GM10266 (cell line): ENCODE measurements around the gene EHD4.

Experiments
- DNase-seq: peaks from one replicate; pipeline ENCODE4 v3.0.0; 2012; ENCODE audit errors: extremely low spot score
- TF ChIP-seq, protein P1 (sequence below): IDR thresholded peaks from 2 replicates; pipeline ENCODE4 v1.5.1; 2012; ENCODE audit warnings: mild to moderate bottlenecking, low read depth; ENCODE audit not compliant: control insufficient read depth, insufficient read depth; ENCODE audit errors: missing control alignments

The EHD4 gene

DNA sequence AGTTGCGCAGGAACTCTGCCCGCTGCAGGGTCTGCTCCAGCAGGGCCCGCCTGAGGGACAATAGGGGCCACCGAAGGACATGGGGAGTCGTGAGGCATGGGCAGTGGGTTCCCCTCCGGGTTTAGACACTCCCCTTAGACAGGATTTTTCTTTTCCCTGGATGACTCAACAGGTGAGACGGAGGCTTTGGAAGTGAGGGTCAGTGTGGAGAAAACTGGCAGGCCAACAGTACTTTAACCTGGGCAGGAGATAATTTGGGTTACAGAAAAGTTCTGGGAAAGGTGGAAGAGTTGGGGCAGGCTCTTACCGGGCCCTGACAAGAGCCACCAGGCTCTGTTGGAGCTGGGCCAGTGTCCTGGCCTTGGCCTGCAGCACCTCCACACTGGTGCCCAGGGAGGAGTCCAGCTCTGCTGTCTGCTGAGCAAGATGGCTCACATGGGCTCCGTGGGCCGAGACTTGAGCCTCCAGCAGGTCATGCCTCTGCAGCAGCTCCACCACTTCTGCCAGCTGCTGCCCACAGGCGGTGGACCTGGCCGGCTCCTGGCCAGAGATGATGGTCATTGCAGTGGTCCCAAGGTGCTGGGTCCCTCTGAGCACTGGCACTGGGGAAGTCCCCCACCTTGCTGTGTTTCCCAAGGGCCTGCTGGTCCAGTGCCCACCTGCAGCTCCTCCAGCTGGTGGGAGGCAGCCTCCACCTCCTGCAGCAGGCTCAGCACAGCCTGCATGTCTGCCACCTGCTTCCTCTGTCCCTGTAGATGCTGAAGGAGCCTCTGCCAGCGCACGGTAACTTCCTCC is 89.5 kb downstream of the EHD4 start:
- DNase-seq: no peak
- TF ChIP-seq, protein P1, sequence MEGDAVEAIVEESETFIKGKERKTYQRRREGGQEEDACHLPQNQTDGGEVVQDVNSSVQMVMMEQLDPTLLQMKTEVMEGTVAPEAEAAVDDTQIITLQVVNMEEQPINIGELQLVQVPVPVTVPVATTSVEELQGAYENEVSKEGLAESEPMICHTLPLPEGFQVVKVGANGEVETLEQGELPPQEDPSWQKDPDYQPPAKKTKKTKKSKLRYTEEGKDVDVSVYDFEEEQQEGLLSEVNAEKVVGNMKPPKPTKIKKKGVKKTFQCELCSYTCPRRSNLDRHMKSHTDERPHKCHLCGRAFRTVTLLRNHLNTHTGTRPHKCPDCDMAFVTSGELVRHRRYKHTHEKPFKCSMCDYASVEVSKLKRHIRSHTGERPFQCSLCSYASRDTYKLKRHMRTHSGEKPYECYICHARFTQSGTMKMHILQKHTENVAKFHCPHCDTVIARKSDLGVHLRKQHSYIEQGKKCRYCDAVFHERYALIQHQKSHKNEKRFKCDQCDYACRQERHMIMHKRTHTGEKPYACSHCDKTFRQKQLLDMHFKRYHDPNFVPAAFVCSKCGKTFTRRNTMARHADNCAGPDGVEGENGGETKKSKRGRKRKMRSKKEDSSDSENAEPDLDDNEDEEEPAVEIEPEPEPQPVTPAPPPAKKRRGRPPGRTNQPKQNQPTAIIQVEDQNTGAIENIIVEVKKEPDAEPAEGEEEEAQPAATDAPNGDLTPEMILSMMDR: no peak

DNA sequence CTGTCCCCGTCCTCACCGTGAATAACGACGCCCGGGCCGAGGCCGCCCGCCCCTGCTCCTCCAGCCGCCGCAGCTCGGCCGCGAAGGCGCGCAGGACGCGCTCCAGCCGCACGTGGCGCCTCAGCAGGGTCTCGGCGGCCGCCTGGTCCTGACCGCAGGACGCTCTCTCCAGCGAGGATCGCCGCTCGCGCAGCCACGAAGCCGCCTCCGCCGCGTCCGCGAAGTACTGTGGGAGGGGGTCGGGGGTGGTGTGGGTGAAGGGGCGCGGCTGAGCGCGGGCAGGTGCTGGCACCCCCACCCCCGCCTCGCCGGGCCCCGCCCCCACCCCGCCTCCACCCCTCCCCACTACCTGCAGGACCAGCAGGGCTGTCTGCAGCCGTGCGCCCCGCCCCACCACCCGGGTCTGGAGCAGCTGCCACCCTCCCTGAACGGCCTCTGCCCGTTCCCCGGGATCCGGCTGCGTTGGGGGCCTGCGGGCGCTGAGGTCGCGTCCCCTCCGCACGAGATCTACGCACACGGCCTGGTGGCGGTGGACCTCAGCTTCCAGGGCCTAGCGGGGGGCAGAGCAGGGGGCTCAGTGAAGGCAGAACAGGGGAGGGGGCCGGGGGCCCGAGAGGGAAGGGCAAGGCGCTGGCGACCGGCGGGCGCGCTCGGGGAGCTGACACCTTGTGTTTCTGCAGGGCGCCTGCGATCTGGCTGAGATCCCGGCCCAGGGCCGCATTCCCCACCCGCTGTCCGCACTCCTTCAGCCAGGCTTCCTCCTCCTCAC is 90.3 kb downstream of the EHD4 start:
- no peak for DNase-seq
- TF ChIP-seq, protein P1: no peak

DNA sequence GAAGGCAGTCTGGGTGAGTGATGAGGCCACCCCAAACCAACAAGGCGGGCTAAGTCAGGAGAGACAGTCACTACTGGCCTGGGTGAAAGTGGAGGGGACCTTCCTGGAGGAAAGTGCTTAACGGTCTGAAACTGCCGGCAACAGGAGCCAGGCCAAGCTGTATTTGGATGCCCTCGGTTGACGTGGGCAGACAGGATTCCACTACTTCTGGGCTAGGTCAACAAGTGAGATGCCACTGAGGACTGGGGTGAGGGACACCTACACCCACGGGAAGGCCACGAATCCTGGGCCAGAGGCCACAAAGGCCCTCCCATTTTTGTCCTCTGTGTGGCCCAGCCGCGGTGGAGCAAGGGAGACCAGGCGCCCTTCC is 90.8 kb downstream of the EHD4 start:
- no peak for DNase-seq

DNA sequence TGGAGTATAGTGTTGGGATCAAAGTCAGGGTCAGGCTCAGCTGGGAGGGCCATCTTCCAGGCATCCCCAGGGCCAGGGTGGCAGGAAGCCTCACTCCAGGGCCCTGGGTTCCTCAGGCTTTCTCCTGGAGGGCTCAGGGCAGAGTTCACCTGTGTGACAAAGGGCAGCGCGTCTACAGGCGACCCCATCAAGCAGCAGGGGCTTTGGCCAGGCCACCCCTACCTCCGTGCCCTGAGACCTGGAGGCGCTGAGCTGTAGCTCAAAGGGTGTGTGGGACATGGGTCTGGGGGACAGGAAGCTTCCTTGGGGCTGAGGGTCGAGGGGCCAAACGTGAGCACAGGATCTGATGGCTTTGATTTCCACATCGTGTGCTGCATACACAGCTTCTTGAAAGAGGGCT is 91.3 kb downstream of the EHD4 start:
- DNase-seq: no peak
- TF ChIP-seq, protein P1: no peak

More for the DNA sequence above, 90.8 kb downstream of the EHD4 start:
- TF ChIP-seq, protein P1: no peak

DNA sequence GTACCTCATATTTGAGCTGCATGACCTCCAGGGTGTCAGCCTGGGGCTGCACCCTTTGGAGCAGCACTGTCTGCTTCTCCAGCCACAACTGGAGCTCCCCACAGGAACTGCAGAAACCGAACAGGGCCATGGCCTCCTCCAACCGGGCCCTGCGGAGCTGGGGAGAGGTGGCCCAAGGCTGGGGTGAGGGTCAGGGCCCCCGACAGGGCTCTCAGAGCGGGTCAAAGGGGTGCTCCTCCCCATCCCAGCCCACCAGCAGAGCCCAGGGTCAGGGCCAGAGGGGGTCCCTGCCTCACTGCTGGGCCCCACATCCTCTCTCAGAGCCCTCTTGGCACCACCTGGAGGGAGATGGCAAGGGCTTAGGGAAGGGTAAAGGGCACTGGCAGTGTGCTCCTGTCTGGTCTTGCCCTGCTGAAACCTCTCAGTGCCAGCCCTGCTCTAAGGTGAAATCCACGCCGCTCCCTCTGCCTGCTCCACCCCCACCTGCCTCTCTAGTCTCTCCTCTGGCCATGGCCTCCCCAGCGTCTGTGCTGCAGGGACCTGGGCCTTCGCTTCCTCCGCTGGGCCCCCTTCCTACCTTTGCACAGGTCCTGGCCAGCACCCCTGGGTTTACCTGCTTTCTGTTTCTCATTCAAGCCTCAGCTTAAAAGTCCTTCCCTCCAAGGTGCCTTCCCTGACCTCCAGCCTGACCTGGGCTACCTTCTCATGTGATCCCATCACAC is 92.0 kb downstream of the EHD4 start:
- DNase-seq: no peak
- TF ChIP-seq, protein P1: no peak

DNA sequence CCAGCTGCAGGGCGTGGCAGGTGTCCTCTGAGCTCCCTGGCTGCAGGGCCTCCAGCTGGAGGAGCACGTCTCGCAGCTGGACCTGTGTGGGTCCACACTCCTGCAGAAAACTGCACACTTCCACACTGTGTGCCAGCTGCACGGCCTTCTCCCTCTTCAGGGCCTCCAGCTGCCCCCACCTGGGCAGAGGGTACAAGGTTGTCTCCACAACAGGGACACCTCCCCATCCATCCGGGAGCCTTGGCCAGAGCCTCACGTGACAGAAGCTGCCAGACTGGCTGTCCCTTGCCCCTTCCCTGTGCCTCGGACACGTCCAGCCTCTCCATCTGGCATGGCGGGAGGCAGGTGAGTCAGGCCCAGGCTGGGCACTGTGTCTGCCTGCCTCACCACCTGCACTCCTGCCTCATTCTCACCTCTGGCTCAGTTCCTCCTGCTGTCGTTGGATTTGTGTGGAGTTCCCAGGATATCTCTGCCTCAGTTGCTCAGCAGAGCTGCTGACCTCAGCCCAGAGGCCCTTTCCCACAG is 93.0 kb downstream of the EHD4 start:
- TF ChIP-seq, protein P1: no peak
- DNase-seq: no peak
